GM13976 (cell line): ENCODE measurements around the gene AGBL1.

ENCODE experiments used
- DNase-seq: peaks from one replicate; pipeline ENCODE4 v3.0.0; 2012; ENCODE audit warnings: low spot score
- in situ Hi-C: fragments of 300-500 bp; cut with MboI; formaldehyde crosslinking; loops from one replicate; pipeline ENCODE4 v1.12.0; 2022; ENCODE audit warnings: low sequenced_read_pairs, mixed read lengths, inconsistent platforms; ENCODE audit not compliant: unreplicated experiment
- TF ChIP-seq, protein P1 (sequence below): IDR thresholded peaks from 2 replicates; pipeline ENCODE4 v1.5.1; 2012; ENCODE audit warnings: borderline replicate concordance, mild to moderate bottlenecking; ENCODE audit not compliant: insufficient read depth; ENCODE audit errors: extremely low read depth, missing control alignments, control extremely low read depth

The AGBL1 gene

DNA sequence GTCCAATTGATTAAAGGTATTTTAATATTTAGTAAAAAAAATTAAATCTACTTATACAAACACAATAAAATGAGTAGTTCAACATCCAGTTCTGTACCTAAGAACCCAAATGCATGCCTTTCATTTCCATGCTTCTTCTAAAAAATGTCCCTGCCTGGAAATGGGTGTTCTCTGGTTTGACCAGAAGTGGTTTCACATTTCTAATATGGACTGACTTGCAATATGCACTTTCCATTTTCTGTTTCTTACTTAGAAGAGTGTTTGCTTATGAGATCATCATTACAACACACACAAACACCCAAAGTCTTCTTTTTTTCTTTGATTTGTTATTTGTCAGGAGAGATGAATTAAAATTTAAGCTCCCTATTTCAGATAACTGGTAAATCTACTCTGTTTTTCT is 879.6 kb downstream of the AGBL1 start:
- DNase-seq, result no peak
- TF ChIP-seq, protein P1, sequence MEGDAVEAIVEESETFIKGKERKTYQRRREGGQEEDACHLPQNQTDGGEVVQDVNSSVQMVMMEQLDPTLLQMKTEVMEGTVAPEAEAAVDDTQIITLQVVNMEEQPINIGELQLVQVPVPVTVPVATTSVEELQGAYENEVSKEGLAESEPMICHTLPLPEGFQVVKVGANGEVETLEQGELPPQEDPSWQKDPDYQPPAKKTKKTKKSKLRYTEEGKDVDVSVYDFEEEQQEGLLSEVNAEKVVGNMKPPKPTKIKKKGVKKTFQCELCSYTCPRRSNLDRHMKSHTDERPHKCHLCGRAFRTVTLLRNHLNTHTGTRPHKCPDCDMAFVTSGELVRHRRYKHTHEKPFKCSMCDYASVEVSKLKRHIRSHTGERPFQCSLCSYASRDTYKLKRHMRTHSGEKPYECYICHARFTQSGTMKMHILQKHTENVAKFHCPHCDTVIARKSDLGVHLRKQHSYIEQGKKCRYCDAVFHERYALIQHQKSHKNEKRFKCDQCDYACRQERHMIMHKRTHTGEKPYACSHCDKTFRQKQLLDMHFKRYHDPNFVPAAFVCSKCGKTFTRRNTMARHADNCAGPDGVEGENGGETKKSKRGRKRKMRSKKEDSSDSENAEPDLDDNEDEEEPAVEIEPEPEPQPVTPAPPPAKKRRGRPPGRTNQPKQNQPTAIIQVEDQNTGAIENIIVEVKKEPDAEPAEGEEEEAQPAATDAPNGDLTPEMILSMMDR, result no peak
- in situ Hi-C loops, result no loop called here

DNA sequence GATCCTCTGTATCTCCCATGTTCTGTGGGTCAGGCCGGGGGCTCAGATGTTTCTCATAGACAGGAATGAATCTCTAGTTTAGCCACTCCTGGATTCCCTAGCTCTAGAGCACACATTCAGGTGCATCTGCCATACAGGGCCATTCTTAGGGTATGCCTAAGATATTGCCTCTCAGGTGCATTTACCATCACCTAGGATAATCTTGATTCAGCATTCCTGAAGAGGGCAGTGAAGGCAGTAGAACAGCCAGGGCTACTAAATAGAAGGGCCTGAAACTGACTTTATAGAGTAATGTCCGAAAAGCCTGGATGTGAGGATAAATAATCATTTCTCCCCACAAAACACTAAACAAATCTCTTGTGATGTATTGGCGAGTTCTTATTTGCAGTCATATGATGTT is 882.0 kb downstream of the AGBL1 start:
- TF ChIP-seq, protein P1, result no peak
- in situ Hi-C loops, result no loop called here
- no peak for DNase-seq

DNA sequence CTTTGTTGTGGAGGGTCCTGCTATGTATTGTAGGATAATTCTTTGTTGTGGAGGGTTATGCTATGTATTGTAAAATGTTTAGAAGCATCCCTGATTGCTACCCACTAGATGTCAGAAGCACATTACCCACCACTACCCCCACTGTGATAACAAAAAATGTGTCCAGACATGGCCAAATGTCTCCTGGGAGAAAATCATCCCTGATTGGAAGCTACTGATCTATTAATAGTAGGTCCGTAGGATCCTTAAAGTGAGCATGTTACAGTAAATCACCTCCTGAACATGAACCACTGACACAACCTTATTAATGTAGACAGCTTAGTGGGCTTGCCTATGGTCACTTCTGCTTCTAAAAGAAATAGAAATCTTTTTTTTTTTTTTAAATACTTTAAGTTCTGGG is 884.6 kb downstream of the AGBL1 start:
- DNase-seq, result no peak
- in situ Hi-C loops, result no loop called here
- TF ChIP-seq, protein P1, result no peak

DNA sequence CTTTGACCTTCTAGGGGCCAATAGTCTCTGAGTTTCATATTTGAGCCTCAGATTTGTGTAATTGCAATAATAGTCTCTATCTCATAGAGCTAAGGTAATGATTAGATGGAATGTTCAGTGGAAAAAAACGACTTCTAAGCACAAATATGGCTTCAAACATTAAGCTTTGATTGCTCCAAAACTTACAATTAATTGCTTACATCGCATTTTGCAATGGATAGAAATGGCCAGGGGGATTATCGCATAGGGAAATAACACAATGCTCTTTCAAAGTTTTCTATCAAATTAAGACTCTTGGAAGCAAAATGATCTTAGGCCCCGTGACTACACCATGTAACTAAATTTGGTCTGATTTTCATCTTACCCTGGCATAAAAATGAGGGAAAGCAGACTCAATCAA is 888.6 kb downstream of the AGBL1 start:
- TF ChIP-seq, protein P1, result no peak
- in situ Hi-C loops, result no loop called here
- DNase-seq, result no peak

DNA sequence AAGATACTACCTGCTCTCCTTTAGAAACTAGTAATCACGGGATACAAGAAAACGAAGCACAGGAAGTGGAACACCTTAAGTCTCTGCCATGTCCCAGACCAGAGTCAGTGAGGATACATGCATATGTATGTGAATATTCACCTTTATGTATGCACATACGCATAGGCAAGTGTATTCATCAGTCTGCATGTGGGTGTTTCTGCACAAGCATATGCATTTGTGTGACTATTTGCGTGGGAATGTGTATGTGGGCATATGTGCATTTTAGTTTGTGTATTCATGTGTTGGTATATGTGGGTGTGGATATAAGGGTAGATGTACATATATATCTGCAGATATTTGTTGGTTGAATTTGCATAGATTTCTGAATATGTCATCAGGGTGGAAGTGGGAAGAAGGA is 889.7 kb downstream of the AGBL1 start:
- no peak for DNase-seq
- in situ Hi-C loops, result no loop called here
- TF ChIP-seq, protein P1, result no peak

DNA sequence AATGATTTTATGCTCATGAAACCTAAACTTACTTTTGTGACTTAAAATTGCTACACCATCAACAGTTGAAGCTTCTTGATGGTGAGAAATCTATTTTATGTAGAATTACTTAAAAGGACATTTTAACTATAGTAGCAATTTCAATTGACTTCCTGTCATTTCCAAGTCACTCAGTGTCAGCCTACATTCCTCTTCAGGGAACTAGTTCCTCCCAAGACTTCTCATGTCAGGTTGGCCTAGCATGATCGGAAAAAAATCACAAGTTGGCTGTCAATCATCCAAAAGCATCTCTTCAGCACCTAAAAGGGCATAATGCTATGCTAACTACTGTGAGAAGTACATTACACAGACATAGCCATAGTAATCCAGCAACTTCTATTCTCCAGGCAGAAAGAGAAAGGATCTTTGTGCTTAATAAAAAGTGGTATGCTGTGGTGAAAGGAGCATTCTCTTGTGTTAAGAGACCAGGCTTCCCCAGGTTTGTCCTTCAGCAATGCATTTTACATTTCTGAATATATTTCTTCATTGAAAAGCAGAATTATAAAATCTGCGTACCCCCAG is 893.7 kb downstream of the AGBL1 start:
- DNase-seq, result no peak
- in situ Hi-C loops, result no loop called here
- TF ChIP-seq, protein P1, result no peak

DNA sequence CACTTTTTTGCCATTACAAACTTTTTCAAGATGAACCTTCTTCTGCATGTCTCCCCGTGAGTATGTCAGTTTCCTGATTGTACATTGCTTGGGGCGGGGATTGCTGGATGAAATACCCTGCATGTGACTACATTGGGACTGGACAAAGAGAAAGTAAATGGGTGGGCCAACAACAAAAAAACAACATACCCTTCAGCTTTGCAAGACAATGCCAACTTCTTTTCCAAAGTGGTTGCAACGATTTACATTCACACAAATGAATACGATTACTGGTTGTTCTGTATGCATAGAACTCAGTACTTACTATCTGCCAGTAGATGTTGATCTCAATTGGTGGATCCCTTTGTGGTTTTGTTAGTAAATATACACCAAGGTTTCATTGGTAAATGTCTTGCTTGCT is 908.4 kb downstream of the AGBL1 start:
- TF ChIP-seq, protein P1, result no peak

More for the DNA sequence above, 908.4 kb downstream of the AGBL1 start:
- in situ Hi-C loops, result no loop called here
- DNase-seq, result no peak
